HEK293 (cell line): Measurements from ENCODE around the gene ADGRB3.

Source experiments
- CTCF ChIA-PET: fragments of 350-600 bp; formaldehyde crosslinking; extraction: SDS; loops from one replicate; lab custom pipeline; 2021; ENCODE audit warnings: antibody characterized with exemption; lab: Yijun Ruan, JAX
- POLR2A ChIA-PET: fragments of 300-600 bp; formaldehyde crosslinking; extraction: SDS; loops from one replicate; lab custom pipeline; 2020; ENCODE audit warnings: antibody characterized with exemption, inconsistent platforms; lab: Yijun Ruan, JAX
- H3K27ac ChIP-seq: fragments of 200-500 bp; sonication (Bioruptor generic); 2 replicates; pipeline ENCODE4 v1.5.1; 2014; ENCODE audit warnings: low read depth, low read length, control low read depth, inconsistent platforms; ENCODE audit errors: extremely low read depth
- H3K36me3 ChIP-seq, 2 experiments: fragments of 200-500 bp in 1 of 2; sonication (Bioruptor generic) in 1 of 2; 1 replicate in 1 of 2; 2 replicates in 1 of 2; pipeline ENCODE4 v1.5.1; 2014 to 2017; ENCODE audit warnings: inconsistent platforms in 2 of 2, low read length in 2 of 2; ENCODE audit not compliant: control insufficient read depth in 2 of 2, insufficient read depth in 1 of 2
- H3K4me1 ChIP-seq: fragments of 200-500 bp; sonication (Bioruptor generic); 2 replicates; pipeline ENCODE4 v1.5.1; 2014; ENCODE audit warnings: mild to moderate bottlenecking, low read length, inconsistent platforms; ENCODE audit not compliant: control insufficient read depth, insufficient read depth
- H3K4me3 ChIP-seq: 2 replicates; pipeline ENCODE4 v1.5.1; 2011; ENCODE audit warnings: low read depth, mild to moderate bottlenecking, control low read depth, low read length, moderate library complexity
- H3K9me3 ChIP-seq: fragments of 200-500 bp; sonication (Bioruptor generic); 2 replicates; pipeline ENCODE4 v1.5.1; 2014; ENCODE audit warnings: low read depth, low read length, inconsistent platforms; ENCODE audit not compliant: control insufficient read depth, insufficient read depth
- GFI1B ChIP-seq: fragments of 450-650 bp; formaldehyde crosslinking; IDR thresholded peaks from 2 replicates; pipeline ENCODE4 v1.5.1; 2016; ENCODE audit warnings: missing biosample characterization, missing genetic modification characterization
- GLIS2 ChIP-seq: fragments of 450-650 bp; formaldehyde crosslinking; IDR thresholded peaks from 2 replicates; pipeline ENCODE4 v1.5.1; 2016; ENCODE audit warnings: missing biosample characterization, missing genetic modification characterization
- IKZF3 ChIP-seq: fragments of 450-650 bp; IDR thresholded peaks from 2 replicates; pipeline ENCODE4 v1.5.0; 2018; ENCODE audit warnings: missing biosample characterization, mild to moderate bottlenecking, missing genetic modification characterization, moderate library complexity
- KLF7 ChIP-seq: fragments of 450-650 bp; formaldehyde crosslinking; IDR thresholded peaks from 2 replicates; pipeline ENCODE4 v1.5.1; 2016; ENCODE audit warnings: missing biosample characterization, missing genetic modification characterization, borderline replicate concordance
- MEIS1 ChIP-seq: sonication (generic); formaldehyde crosslinking; IDR thresholded peaks from 2 replicates; pipeline ENCODE4 v1.8.1; 2022; ENCODE audit warnings: missing genetic modification reagents, mild to moderate bottlenecking, borderline replicate concordance
- PRDM1 ChIP-seq: fragments of 450-650 bp; formaldehyde crosslinking; IDR thresholded peaks from 2 replicates; pipeline ENCODE4; 2016; ENCODE audit warnings: missing biosample characterization, missing genetic modification characterization
- SCRT1 ChIP-seq: fragments of 450-650 bp; formaldehyde crosslinking; IDR thresholded peaks from 2 replicates; pipeline ENCODE4 v1.5.1; 2016; ENCODE audit warnings: missing biosample characterization, missing genetic modification characterization, borderline replicate concordance
- SP7 ChIP-seq: fragments of 450-650 bp; formaldehyde crosslinking; IDR thresholded peaks from 2 replicates; pipeline ENCODE4 v1.5.1; 2016; ENCODE audit warnings: missing biosample characterization, missing genetic modification characterization
- ZBTB48 ChIP-seq: fragments of 450-650 bp; formaldehyde crosslinking; IDR thresholded peaks from 2 replicates; pipeline ENCODE4 v1.5.1; 2016; ENCODE audit warnings: missing biosample characterization, missing genetic modification characterization
- ZNF146 ChIP-seq: fragments of 450-650 bp; formaldehyde crosslinking; IDR thresholded peaks from 2 replicates; pipeline ENCODE4 v1.5.1; 2016; ENCODE audit warnings: missing biosample characterization, missing genetic modification characterization
- ZNF239 ChIP-seq: fragments of 450-650 bp; formaldehyde crosslinking; IDR thresholded peaks from 2 replicates; pipeline ENCODE4 v1.5.1; 2016; ENCODE audit warnings: missing biosample characterization, missing genetic modification characterization
- ZNF354C ChIP-seq: fragments of 450-650 bp; formaldehyde crosslinking; IDR thresholded peaks from 2 replicates; pipeline ENCODE4 v1.5.1; 2016; ENCODE audit warnings: missing biosample characterization, missing genetic modification characterization, low read depth, borderline replicate concordance
- ZNF510 ChIP-seq: fragments of 450-650 bp; formaldehyde crosslinking; IDR thresholded peaks from 2 replicates; pipeline ENCODE4 v1.5.1; 2018; ENCODE audit warnings: mild to moderate bottlenecking, missing genetic modification characterization, missing biosample characterization; ENCODE audit not compliant: insufficient replicate concordance
- ZNF549 ChIP-seq: fragments of 450-650 bp; IDR thresholded peaks from 2 replicates; pipeline ENCODE4 v1.5.1; 2018; ENCODE audit warnings: missing biosample characterization, missing genetic modification characterization, mild to moderate bottlenecking, inconsistent platforms, moderate library complexity
- ZNF664 ChIP-seq: fragments of 450-650 bp; formaldehyde crosslinking; IDR thresholded peaks from 2 replicates; pipeline ENCODE4 v1.5.1; 2016; ENCODE audit warnings: missing biosample characterization, missing genetic modification characterization
- ZNF768 ChIP-seq: fragments of 450-650 bp; formaldehyde crosslinking; IDR thresholded peaks from 2 replicates; pipeline ENCODE4 v1.5.1; 2018; ENCODE audit warnings: missing biosample characterization, mild to moderate bottlenecking, missing genetic modification characterization
- TF ChIP-seq, protein P1 (sequence below): fragments of 450-650 bp; formaldehyde crosslinking; IDR thresholded peaks from 2 replicates; pipeline ENCODE4 v1.5.1; 2017; ENCODE audit warnings: missing biosample characterization, missing genetic modification characterization
- TF ChIP-seq, protein P2 (sequence below): fragments of 450-650 bp; formaldehyde crosslinking; IDR thresholded peaks from 2 replicates; pipeline ENCODE4 v1.5.1; 2017; ENCODE audit warnings: missing biosample characterization, mild to moderate bottlenecking, missing genetic modification characterization, moderate library complexity

ADGRB3 gene

DNA sequence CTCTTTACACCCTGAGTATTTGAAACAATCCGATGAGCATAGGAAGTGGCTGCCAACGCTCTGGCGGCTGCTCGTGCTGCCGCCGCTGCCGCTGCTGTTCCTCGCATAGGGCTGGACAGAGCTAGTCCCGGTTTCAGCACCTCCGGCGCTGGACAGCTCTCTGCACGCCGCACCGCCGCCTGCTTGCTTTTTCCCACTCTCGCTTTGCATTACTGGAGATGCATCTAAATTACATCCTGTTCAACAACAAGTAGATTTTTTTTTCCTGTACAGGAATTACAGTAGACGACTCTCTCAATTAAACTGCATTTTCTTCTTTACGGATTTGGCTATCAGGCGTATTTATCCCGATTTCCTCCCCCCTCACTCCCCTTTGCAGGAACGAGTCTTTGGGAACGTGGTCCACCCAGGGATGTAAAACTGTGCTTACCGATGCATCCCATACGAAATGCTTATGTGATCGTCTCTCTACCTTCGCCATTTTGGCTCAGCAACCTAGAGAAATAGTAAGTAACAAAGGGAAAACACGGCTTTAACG lies 597.9 kb downstream of the ADGRB3 start (continued):
- TF ChIP-seq ZNF664 (no peak), MEIS1 (peak; percentile 82; the same call in 1 of the 2 replicates)
- TF ChIP-seq, protein P1, sequence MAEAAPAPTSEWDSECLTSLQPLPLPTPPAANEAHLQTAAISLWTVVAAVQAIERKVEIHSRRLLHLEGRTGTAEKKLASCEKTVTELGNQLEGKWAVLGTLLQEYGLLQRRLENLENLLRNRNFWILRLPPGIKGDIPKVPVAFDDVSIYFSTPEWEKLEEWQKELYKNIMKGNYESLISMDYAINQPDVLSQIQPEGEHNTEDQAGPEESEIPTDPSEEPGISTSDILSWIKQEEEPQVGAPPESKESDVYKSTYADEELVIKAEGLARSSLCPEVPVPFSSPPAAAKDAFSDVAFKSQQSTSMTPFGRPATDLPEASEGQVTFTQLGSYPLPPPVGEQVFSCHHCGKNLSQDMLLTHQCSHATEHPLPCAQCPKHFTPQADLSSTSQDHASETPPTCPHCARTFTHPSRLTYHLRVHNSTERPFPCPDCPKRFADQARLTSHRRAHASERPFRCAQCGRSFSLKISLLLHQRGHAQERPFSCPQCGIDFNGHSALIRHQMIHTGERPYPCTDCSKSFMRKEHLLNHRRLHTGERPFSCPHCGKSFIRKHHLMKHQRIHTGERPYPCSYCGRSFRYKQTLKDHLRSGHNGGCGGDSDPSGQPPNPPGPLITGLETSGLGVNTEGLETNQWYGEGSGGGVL: no peak

DNA sequence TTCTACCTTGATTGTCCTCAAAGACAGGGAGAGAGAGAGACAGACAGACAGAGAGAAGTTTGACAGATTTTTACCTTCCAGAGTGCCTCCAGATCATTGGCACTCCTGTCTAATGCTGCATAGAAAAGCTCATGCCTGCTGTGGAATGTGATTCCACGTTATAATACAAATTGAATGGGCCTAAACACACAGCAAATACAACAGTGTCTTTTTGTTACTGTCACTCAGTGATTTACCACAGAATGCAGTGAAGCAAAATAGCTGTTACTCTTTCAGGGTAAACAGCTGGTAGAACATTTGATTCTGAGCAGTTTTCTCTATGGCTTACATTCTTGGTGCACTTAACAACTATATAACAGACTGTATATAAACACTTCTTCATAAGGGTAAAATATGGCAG lies 603.0 kb downstream of the ADGRB3 start:
- no peaks in the 10 kb centered on the region for H3K36me3 ChIP-seq
- H3K4me1 ChIP-seq: no peaks in the 10 kb centered on the region
- no peaks in the 10 kb centered on the region for H3K9me3 ChIP-seq
- no peak overlapping the region for H3K27ac ChIP-seq
- TF ChIP-seq, protein P2, sequence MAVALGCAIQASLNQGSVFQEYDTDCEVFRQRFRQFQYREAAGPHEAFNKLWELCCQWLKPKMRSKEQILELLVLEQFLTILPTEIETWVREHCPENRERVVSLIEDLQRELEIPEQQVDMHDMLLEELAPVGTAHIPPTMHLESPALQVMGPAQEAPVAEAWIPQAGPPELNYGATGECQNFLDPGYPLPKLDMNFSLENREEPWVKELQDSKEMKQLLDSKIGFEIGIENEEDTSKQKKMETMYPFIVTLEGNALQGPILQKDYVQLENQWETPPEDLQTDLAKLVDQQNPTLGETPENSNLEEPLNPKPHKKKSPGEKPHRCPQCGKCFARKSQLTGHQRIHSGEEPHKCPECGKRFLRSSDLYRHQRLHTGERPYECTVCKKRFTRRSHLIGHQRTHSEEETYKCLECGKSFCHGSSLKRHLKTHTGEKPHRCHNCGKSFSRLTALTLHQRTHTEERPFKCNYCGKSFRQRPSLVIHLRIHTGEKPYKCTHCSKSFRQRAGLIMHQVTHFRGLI (tag by site-specific recombination): no peak
- TF ChIP-seq IKZF3: no peak
- no peak for TF ChIP-seq SCRT1 (tag by site-specific recombination)
- TF ChIP-seq GFI1B (tag by site-specific recombination): no peak
- TF ChIP-seq, all 188 proteins: peak for 0
- ChIA-PET CTCF (no interaction called here), POLR2A (no interaction called here)
- no peak overlapping the region for H3K4me3 ChIP-seq

DNA sequence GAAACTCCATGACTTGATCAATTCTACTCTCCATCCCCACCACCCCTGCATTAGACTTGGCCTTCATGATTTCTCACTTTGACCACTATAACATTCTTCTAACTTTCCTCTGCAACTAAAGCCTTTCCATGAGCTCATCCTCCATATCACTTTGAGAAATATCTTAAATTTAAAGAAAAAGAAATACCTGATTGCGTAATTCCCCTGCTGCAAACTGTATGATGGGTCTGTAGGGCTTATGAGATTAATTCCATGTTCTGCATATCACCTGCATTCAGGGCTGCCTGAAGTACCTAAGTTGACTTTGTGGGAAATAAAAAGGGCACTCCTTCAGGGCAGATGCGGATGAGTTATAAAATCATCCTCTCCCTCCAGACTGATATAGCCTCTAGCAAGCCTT lies 611.9 kb downstream of the ADGRB3 start:
- Histone ChIP-seq H3K36me3 (no peaks in the 10 kb centered on the region), H3K4me1 (no peaks in the 10 kb centered on the region), H3K4me3 (no peak overlapping the region), H3K9me3 (no peaks in the 10 kb centered on the region), H3K27ac (no peak overlapping the region)
- TF ChIP-seq ZNF768 (no peak), ZBTB48 (tag by site-specific recombination) (no peak), PRDM1 (tag by site-specific recombination) (no peak), ZNF146 (tag by site-specific recombination) (no peak), ZNF549 (no peak), GLIS2 (no peak)
- POLR2A ChIA-PET: no interaction called here
- CTCF ChIA-PET: no interaction called here

DNA sequence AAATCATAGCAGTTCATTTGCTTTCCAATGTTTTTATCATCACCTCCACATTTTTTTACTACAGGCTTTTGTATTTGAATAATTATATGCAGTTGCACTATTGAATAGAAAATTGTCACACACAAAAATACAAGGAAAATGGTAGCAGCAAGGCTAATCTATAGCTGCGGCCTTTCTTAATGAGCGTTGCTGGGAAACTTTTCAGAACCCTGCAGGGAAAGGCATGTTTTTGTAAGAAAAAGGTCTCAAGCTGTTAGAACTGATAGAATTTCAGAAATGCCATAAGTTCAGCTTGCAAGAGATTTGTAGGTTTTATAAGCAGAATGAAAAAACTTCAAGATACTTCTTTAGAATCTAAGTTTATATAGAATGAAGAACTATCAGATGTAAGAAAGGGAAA lies 625.9 kb downstream of the ADGRB3 start:
- no peak overlapping the region for H3K27ac ChIP-seq
- CTCF ChIA-PET: no interaction called here
- no peaks in the 10 kb centered on the region for H3K4me1 ChIP-seq
- no peaks in the 10 kb centered on the region for H3K9me3 ChIP-seq
- H3K4me3 ChIP-seq: no peak overlapping the region
- no peaks in the 10 kb centered on the region for H3K36me3 ChIP-seq
- POLR2A ChIA-PET: no interaction called here
- TF ChIP-seq SP7 (tag by site-specific recombination) (no peak), ZNF239 (tag by site-specific recombination) (no peak), ZNF354C (tag by site-specific recombination) (no peak), KLF7 (tag by site-specific recombination) (no peak), ZNF510 (tag by site-specific recombination) (no peak)
